ENCODE data around the gene CFAP52.
"Not testable (repeated sequence)": the region's sequence is repeated elsewhere in the genome, so short reads cannot be mapped to it uniquely, and the experiment has no call there.

CFAP52 gene

DNA sequence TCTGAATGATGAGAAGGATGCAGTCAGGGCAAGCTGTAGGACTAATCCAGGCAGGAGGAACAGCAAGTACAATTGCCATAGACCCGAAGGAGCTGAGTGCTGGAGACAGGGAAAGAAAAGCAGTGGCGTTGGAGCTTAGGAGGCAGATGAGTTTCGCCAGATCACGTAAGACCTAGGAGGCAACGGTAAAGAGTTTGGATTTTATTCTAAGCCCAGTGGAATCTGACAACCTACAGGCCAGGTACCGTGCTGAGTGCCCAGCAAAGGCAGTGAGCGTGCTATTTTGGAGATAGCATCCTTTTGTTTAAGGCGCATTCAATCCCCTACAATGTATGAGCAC lies 70.1 kb downstream of the CFAP52 start:
- DNase-seq (ENCODE audit: low read depth in 2 of 2): no peak

DNA sequence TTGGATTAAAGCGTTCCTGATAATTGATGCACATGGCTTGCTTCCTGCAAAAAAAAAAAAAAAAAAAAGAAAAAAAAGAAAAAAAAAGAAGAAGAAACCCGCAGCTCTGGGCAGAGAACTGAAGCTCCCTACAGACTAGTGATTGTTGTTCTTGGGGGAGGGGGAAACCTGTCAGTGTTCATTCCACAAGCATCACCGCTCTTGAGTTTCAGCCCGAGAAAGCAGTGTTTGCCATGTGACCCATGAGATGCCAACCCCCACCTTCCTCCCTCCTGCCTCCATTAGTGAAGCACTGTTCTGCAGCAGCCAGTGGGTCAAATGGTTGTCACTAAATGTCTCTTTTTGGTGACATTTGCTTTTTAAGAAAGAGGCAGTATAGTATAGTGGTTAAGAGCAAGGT lies 70.6 kb downstream of the CFAP52 start:
- DNase-seq (ENCODE audit: low read depth in 2 of 2): no peak

DNA sequence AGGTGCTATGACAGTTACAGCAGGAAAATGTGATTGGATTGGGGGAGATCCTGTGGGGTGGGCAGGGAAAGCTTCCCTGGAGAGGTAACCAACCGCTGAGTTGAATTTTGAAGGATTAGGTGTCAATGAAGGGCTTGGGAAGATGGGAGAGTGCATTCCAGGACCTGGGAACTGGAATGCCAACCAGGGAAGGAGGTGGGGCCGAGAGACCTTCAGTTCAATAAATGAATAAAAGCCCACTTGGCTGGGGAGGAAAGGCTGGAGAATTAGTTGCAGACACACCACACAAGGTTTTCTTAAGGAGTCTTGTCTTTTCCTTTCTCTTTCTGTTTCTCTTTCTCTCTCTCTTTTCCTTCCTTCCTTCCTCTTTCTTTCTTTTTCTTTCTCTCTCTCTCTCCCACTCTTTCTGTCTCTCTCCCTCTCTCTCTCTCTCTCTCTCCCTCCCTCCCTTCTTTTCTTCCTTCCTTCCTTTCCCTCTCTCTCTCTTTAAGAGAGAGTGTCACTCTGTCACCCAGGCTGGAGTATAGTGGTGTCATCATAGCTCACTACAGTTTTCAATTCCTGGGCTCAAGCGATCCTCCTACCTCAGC lies 72.2 kb downstream of the CFAP52 start:
- DNase-seq (ENCODE audit: low read depth in 2 of 2): no peak

DNA sequence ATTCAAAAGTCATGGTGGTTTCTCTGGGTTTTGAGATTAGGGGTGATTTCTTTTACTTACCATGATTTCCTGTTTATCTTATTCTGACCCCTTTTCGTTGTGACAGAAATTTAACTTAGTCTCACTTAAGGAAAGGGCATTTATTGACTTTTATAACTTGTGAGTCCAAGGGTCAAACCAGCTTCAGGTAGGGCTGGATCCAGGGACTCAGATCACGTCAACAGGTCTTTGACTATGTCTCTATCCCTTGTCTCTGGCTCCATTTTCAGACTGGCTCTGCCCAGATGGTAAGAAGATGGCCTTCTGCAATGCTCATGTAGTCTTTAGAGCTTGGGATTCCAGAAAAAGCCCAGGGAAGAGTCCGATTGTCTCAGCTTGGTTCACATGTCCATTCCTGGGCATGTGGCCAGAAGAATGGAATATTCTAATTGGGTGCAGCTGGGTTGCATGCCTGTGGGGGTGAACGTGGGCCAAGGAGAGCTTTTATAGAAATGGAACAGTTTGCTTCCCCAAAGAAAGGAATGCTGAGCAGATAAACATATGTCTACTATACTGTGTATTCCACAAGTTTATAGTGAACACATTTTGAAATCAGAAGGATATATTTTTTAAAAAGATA lies 82.3 kb downstream of the CFAP52 start:
- DNase-seq (ENCODE audit: low read depth in 2 of 2): no peak

DNA sequence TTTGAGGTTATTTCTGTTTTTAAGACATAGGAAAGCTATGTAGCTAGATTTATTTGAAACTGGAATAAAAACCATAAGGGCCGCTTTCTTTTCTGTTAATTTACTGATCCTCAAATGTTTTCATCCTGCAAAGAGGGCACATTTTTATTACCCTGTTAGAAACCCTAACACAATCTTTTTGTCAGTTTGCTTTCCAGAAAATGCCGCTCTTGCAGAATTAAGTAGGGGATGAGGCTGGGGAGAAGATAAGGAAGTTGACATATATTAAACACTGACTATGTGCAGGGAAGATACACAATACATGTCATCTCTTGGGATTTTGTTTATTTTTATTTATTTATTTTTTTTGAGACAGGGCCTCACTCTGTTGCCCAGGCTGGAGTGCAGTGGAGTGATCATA lies 84.6 kb downstream of the CFAP52 start:
- DNase-seq (ENCODE audit: low read depth in 2 of 2): no peak

DNA sequence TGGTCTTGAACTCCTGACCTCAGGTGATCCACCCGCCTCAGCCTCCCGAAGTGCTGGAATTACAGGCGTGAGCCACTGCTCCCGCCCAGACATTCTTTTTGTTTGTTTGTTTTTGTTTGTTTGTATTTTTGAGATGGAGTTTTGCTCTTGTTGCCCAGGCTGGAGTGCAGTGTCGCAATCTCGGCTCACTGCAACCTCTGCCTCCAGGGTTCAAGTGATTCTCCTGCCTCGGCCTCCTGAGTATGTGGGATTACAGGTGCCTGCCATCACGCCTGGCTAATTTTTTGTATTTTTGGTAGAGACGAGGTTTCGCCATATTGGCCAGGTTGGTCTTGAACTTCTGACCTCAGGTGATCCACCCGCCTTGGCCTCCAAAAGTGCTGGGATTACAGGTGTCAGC lies 87.1 kb downstream of the CFAP52 start:
- DNase-seq (ENCODE audit: low read depth in 2 of 2): not testable (repeated sequence)

DNA sequence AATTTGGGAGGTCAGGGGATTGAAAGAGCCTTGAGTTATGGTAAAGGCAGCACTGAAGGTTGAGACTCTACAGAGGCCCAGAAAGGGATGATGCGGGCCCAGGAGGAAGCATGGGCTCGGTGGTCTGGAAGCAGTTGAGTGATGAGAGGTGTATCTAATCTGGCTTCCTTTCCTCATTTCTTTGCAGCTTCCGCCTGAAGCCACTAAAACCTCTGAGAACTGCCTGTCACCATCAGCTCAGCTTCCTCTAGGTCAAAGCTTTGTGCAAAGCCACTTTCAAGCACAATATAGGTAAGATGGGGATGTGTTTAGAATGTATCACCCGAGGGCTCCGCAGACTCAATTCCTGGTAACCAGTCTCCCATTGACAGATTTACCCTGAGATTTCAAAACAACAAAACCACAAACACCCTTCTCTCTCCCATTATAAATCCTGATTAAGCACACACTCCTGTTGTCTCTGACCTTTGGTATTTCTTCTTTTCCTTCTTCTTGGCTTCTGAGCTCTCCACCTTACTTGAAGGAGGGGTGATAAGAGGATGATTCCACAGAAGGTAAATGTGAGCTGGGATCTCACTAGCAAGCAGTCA lies 90.1 kb downstream of the CFAP52 start:
- DNase-seq (ENCODE audit: low read depth in 2 of 2): no peak

DNA sequence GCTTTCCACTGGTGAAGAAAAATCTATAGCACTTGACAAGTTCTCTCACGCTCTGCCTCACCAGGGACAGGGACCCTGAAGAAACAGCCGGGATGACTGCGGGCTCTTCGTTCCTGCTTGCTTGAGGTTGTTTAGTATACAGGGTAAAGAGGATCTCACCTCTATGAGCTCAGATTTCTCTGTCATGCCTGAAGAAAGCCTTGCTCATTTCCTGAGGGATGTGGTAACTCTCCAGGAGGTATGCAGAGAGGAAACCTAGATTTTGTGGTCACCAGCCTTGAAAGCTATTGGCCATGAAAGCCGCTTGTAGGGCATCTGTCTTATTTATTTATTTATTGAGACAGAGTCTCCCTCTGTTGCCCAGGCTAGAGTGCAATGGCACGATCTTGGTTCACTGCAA lies 92.1 kb downstream of the CFAP52 start:
- DNase-seq (ENCODE audit: low read depth in 2 of 2): no peak

DNA sequence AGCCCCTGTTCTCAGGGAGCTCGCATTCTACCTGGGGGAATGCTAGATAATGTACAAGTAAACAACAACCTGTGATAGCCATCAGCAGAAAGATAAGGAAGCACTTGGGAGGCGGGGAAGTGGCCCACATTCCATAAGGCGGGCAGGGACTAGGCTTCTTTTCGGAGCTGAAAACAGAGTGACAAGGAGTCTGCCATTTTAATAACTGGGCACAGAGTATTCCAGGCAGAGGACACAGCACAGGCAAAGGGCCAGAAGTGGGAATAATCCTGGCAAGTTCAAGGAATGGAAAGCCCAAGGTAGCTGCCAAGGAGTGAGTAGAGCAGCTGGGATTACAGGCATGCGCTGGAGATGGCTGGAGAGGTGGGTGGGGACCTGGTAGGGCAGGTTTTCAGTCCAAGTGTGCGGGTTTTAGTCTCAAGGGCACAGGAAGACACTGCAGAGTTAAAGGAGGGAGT lies 93.1 kb downstream of the CFAP52 start:
- DNase-seq (ENCODE audit: low read depth in 2 of 2): no peak

DNA sequence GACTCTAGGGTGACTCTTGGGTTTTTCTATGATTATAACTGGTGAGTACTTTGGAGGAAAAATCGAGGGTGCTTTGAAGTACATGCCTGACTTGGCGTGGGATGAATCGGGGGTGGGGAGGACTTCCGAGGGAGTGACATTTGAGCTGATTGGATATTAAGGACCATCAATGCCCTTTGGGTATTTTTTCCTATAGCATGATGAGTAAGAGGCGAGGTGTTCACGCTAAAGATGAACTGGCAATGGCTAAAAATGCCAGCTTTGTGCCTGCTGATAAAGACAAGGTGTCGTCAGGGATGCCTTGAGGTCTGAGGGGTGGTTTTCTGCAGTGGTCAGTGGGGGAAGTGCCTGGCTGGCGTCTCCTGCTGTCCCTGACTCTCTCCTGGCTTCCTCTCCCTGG lies 94.2 kb downstream of the CFAP52 start:
- DNase-seq (ENCODE audit: low read depth in 2 of 2): no peak

DNA sequence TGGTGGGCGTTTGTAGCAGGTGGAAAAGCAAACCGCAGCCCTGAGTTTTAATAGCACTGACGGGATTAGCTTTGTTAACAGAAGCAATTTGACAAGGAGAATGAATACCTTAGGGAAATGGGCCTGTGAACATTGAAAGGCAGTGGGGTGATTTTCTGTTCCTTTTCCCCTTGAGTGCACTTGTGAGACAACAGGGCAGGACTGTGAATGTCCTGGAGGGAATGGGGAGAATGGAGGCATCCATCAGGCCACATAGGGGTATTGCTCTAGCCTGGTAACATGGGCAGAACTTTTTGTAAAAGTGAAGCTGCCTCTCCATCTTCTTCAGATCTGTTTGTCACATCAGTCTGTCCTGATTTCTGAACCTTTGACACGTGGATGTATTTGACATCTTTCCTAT lies 95.1 kb downstream of the CFAP52 start:
- DNase-seq (ENCODE audit: low read depth in 2 of 2): no peak

DNA sequence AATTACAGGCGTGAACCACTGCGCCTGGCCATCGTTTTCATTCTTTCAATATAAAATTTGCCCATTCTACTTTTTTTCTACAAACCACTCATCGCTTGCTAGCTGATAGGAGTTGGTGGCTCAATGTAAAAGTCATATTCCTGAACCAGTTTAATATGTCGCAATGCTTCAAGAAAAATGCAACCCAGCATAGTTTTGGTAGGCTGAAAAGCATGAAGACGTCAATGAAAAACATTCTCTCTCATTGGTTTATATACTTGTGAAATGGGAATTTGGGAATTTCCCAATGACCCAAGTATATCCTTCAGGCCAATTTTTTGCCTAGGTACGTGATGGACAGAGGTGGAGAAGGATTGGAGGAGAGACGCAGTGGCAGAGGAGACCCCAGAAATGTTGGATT lies 95.8 kb downstream of the CFAP52 start:
- no peak for DNase-seq (ENCODE audit: low read depth in 2 of 2)

DNA sequence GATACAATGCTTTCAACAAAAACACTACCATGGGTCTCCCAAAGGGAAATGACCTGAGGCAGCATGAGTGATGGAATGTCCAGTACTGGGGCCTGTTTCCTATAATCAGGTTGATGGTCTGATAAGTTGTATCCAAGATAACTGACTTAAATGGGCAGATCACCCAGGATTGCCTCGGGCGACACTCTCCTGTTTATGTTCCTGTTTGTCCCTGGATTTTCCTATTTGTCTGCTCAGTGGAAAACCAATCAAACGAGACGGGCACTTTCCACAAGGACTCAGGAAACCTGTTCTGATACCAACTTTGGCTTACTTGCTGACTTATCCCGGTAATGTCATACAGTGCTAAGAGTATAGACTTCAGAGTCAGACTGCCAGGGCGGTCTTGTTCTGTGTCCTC lies 96.2 kb downstream of the CFAP52 start:
- DNase-seq (ENCODE audit: low read depth in 2 of 2): no peak

DNA sequence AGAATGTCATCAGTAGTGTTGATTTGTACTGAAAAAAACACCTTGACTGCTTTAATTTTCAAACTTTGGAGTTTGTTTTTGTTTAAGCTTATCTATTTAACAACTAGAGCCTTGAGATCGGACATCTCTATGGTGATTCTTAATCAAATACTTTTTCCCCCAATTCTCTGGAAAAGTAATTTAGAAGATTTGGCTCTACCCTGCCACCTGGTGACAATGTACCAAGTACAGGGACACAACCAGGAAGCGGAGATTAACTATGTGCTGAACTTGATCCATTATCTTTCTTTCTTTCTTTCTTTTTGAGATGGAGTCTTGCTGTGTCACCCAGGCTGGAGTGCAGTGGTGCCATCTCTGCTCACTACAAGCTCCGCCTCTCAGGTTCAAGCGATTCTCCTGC lies 99.6 kb downstream of the CFAP52 start:
- no peak for DNase-seq (ENCODE audit: low read depth in 2 of 2)

DNA sequence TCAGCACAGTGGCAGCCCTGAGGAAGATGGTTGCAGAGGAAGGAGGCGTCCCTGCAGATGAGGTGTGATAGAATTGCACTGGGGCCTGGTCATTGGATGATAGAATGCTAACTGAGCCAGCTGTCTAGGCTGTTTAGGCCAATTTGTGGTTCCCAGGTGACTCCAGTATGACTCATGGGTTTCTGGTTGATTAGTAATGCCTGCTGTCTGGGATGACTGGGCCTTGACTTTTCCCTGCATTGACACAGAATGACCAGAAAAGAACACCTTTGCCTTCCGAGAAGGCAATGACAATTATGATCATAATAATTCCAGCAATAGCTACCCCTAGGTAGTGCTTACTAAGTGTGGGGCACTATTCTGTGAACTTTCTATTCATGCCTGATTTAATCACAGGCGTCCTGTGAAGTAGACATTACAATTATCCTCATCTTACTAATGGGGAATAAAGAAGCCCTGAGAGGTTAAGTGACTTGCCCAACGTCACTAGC lies 100.4 kb downstream of the CFAP52 start:
- DNase-seq (ENCODE audit: low read depth in 2 of 2): no peak

DNA sequence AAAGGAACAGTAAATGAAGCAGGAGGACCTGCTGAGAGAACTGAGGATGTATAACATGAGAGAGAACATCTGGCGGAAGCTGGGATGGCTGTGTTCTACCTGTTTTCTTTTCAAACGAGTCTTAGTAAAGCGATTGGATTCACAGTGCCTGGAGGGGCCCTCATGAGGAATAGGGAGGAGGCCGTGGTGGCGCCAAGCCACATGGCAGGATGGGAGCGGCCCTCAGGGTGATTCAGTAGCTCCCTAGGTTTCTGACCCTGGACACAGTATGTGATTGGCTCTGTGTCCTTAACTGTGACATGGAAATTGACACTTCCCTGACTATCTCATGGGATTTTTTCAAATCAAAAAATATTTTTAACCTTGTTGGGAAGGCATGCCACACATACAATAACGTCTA lies 101.0 kb downstream of the CFAP52 start:
- DNase-seq (ENCODE audit: low read depth in 2 of 2): no peak

DNA sequence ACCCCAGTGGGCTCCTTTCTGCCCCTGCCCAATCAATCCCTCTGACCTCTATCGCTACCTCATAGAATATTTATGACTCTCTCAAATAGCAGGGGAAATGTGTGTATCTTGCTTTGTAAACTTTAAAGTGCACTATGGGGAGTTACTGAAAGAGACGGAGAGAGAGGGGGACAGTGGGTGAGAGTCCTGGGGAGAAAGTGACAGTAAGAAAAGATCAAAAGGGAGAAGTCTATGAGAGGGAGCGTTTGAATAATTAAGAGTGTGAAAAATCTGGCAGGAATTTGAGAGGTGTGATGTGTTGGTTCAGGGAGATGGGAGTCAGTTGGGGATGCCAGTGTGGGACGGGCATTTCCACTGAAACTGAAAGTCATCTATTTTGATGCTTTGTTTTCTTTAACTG lies 101.5 kb downstream of the CFAP52 start:
- DNase-seq (ENCODE audit: low read depth in 2 of 2): no peak

DNA sequence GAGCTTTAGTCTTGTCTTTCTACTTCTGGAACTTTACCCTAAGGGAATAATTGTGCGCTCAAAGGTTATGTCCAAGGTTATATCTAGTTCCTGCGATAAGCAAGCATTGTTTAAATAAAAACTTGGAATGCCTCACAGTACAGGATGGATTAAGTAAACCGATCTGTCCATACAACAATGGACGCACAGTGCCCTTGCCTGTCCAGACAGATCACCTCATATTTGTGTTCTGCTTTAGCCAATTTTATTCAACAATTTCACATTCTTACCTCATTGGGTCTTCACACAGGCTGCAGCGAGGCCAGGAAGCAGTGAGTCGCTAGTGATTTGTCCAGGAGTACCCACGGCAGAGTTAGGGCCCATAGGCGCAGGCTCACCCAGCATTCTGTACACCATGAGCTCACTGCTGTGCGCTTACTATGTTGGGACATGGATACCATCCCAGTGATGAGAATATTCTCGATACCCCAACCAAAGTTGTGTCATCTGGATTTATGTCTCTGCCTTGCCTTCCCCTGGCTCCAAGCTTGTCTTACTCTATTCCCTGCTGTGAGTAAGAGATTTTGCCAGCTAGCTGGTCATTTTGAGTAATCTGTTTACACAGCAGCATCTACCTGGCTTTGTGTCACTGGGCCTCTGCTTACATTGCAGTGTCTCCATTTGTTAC lies 108.6 kb downstream of the CFAP52 start:
- no peak for DNase-seq (ENCODE audit: low read depth in 2 of 2)

Data from activated CD8-positive, alpha-beta memory T cell treated with anti-CD3 and anti-CD28 coated beads for 4 hours (primary cell).